GM12801 (cell line): ENCODE data around the gene FCHSD1.

Experiments
- CTCF ChIP-seq: IDR thresholded peaks from one replicate; pipeline ENCODE4 v1.5.1; 2011; ENCODE audit warnings: control low read depth; ENCODE audit not compliant: insufficient read length; ENCODE audit errors: extremely low read depth

Gene FCHSD1

GRCh38 chr5:141634720-141635119 is 16.5 kb downstream of the FCHSD1 start:
- no peak for TF ChIP-seq CTCF

- no peak for TF ChIP-seq CTCF
These were observed 17.2 kb downstream of the FCHSD1 start for GRCh38 chr5:141633871-141634561.

DNA sequence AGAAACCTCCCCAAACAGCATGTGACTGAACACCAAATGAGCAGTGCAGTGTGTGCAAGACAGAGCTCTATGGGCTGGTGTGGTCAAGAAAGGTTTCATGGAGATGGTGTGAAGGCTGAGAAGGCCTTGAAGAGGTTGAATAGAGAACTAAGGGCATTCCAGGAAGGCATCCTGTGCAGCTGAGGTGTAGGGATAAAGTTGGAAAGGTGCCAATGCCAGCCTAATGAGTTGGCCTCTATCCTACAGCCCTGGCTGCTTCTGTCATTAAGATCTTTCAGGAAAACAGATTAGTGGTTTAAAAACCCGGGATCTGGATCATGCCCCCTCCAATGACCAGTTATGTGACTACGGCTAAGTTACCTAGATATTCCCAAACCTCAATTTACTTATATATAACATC is 18.6 kb downstream of the FCHSD1 start:
- no peak for TF ChIP-seq CTCF

DNA sequence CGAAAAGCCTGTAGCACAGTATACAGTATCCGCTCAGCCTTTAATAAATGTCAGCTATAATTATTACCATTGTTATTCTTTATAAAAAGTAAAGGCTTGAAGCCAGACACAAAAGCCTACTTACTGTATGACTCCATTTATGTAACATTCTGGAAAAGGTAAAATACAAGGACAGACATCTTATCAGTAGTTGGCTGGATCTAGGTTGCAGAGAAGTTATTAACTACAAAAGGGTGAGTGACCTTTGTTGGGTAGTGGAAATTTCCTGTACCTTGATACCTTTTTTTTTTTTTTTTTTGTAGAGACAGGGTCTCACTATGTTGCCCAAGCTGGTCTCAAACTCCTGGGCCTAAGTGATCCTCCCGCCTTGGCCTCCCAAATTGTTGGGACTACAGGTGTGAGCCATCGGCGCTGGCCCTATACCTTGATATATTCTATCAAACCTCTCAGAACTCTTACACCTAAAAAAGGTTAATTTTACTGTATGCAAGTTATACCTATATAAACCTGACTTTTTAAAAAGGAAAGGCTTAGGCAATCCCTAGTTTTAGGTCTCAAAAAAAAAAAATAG is 20.6 kb downstream of the FCHSD1 start:
- no peak for TF ChIP-seq CTCF

GRCh38 chr5:141628175-141628788 is 22.9 kb downstream of the FCHSD1 start:
- TF ChIP-seq CTCF = no peak

GRCh38 chr5:141623611-141624010 is 27.6 kb downstream of the FCHSD1 start:
- no peak for TF ChIP-seq CTCF

DNA sequence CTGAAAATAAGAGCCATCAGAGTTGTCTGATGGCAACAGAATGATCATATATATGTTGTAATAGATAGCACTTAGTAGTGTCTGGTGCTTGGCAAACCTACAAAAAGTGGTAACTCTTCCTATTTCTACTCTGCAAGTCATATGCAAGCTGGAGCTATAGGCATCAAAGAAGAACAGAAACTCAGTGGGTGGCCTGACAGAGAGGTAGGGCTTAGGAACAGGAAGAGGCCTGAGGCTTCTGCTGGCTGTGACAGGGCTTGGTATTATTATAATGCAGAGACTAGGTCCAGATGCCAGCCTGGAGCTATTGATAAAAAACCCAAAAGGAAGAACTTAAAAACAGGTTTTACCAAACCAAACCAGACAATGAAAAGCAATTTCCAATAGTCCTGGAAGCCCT is 28.0 kb downstream of the FCHSD1 start:
- no peak for TF ChIP-seq CTCF
